OCI-LY1 (cell line): Measurements from ENCODE around the gene HHIPL1.

Experiments used
- CTCF ChIP-seq: fragments of 200-600 bp; sonication (generic), shearing (Covaris generic); IDR thresholded peaks from 2 replicates; pipeline ENCODE4 v1.5.1; 2017; ENCODE audit warnings: mild to moderate bottlenecking, antibody characterized with exemption, low read length, moderate library complexity, mixed read lengths
- EZH2 ChIP-seq: fragments of 200-600 bp; sonication (generic), shearing (Covaris generic); IDR thresholded peaks from 2 replicates; pipeline ENCODE4 v1.8.0; 2017; ENCODE audit warnings: borderline replicate concordance, mixed run types, mild to moderate bottlenecking, antibody characterized with exemption, low read length, moderate library complexity, mixed read lengths

GRCh38 chr14:99676657-99677056, 31.7 kb downstream of the HHIPL1 start:
- no peak for TF ChIP-seq CTCF
- no peak for TF ChIP-seq EZH2
